GM12878 (cell line): ENCODE results near the gene LRCH4. TPM values are rescaled to one million over a fixed set of nuclear protein-coding genes. Genes with fewer than 3 reads are reported as not detected.

Experiments used
- ATAC-seq: fragments of 200-7000 bp; cut with Tn5 transposase; 3 replicates; pipeline ENCODE4 v1.9.1; 2020; ENCODE audit warnings: mild to moderate bottlenecking, moderate library complexity
- BruUV-seq: library from RNA; stranded (reverse); fragments of 400-500 nt; replicated peaks from 2 replicates; lab custom pipeline; 2021; lab: Mats Ljungman, UMichigan
- CTCF ChIA-PET: fragments of 300-600 bp; sonication (Branson Sonifier 250); formaldehyde crosslinking; extraction: SDS; loops from one replicate; lab custom pipeline; 2021; ENCODE audit warnings: inconsistent platforms; lab: Yijun Ruan, JAX
- POLR2A ChIA-PET: fragments of 350-600 bp; formaldehyde crosslinking; extraction: SDS; loops from one replicate; lab custom pipeline; 2021; ENCODE audit warnings: inconsistent platforms; lab: Charles Lee
- RAD21 ChIA-PET: fragments of 300-600 bp; sonication (Branson Sonifier 250); formaldehyde crosslinking; loops from one replicate; lab custom pipeline; 2023; ENCODE audit warnings: antibody characterized with exemption; ENCODE audit not compliant: unreplicated experiment; lab: Charles Lee
- SMC1A ChIA-PET: fragments of 300-600 bp; sonication (Branson Sonifier 250); formaldehyde crosslinking; loops from one replicate; lab custom pipeline; 2023; ENCODE audit not compliant: unreplicated experiment, uncharacterized antibody; lab: Charles Lee
- DNase-seq: peaks from one replicate; pipeline ENCODE4 v3.0.0-alpha.2; 2011; ENCODE audit warnings: low read depth, low spot score
- FAIRE-seq: peaks from 3 replicates; lab custom pipeline; 2011; peaks lifted over from hg19 to GRCh38; lab: Jason Lieb, UNC
- H2AFZ ChIP-seq: 2 replicates; pipeline ENCODE4 v1.6.0; 2011; ENCODE audit warnings: low read depth, low read length, control low read depth; ENCODE audit not compliant: control insufficient read depth
- H3K27ac ChIP-seq: 2 replicates; pipeline ENCODE4 v1.5.1; 2011; ENCODE audit warnings: control low read depth; ENCODE audit not compliant: control insufficient read depth, insufficient read depth
- H3K27me3 ChIP-seq, 2 experiments: replicated peaks in 1 of 2; 2 replicates each; pipeline versions ENCODE4 v1.6.0 to v1.6.1; 2011; ENCODE audit warnings: low read length in 1 of 2; ENCODE audit not compliant: control insufficient read depth in 2 of 2, insufficient read depth in 2 of 2
- H3K36me3 ChIP-seq, 2 experiments: 2 replicates each; pipeline ENCODE4 v1.5.1; 2011; ENCODE audit warnings: low read length in 1 of 2; ENCODE audit not compliant: control insufficient read depth in 2 of 2, insufficient read depth in 2 of 2
- H3K4me1 ChIP-seq: 2 replicates; pipeline ENCODE4 v1.6.1; 2011; ENCODE audit warnings: mild to moderate bottlenecking, low read length, moderate library complexity, mixed read lengths; ENCODE audit not compliant: control insufficient read depth, insufficient read depth
- H3K4me2 ChIP-seq: 2 replicates; pipeline ENCODE4 v1.6.0; 2011; ENCODE audit warnings: control low read depth; ENCODE audit not compliant: control insufficient read depth, insufficient read depth
- H3K4me3 ChIP-seq: fragments of 200-600 bp; sonication (generic); 2 replicates; pipeline ENCODE4 v1.5.1; 2016
- H3K79me2 ChIP-seq: 2 replicates; pipeline ENCODE4 v1.6.0; 2011; ENCODE audit warnings: low read length; ENCODE audit not compliant: control insufficient read depth, insufficient read depth
- H3K9ac ChIP-seq: 2 replicates; pipeline ENCODE4 v1.8.0; 2011; ENCODE audit warnings: low read length, control low read depth, mixed read lengths; ENCODE audit not compliant: control insufficient read depth, insufficient read depth
- H3K9me3 ChIP-seq: replicated peaks from 3 replicates; pipeline ENCODE4 v1.5.1; 2011; ENCODE audit warnings: mild to moderate bottlenecking, low read length; ENCODE audit not compliant: control insufficient read depth, insufficient read depth
- H4K20me1 ChIP-seq: 2 replicates; pipeline ENCODE4 v1.6.0; 2011; ENCODE audit not compliant: control insufficient read depth, insufficient read depth
- CREM ChIP-seq: IDR thresholded peaks from 2 replicates; pipeline ENCODE4 v1.6.1; 2014; ENCODE audit warnings: antibody characterized with exemption, low read depth
- HDAC2 ChIP-seq: fragments of 200-600 bp; sonication (generic); IDR thresholded peaks from 2 replicates; pipeline ENCODE4 v1.6.1; 2017
- IRF3 ChIP-seq: fragments of 450-650 bp; IDR thresholded peaks from 2 replicates; pipeline ENCODE4 v1.6.1; 2014; ENCODE audit warnings: mild to moderate bottlenecking
- MEF2B ChIP-seq: fragments of 450-650 bp; IDR thresholded peaks from 2 replicates; pipeline ENCODE4 v1.6.1; 2018; ENCODE audit warnings: mild to moderate bottlenecking, moderate library complexity; ENCODE audit not compliant: partially characterized antibody, poor library complexity, severe bottlenecking
- NFYA ChIP-seq: IDR thresholded peaks from 2 replicates; pipeline ENCODE4 v1.6.1; 2011; ENCODE audit warnings: low read depth, mild to moderate bottlenecking, low read length, improper control_type of control experiment, borderline replicate concordance
- SP1 ChIP-seq: IDR thresholded peaks from one replicate; pipeline ENCODE4 v1.6.1; 2011; ENCODE audit warnings: low read depth, low read length
- WGBS: methylation state at CpG from one replicate; pipeline ENCODE4 v1.1.6; 2016; ENCODE audit warnings: low lambda C conversion rate; ENCODE audit not compliant: insufficient replicate concordance, insufficient coverage; ENCODE audit errors: missing lambda C conversion rate; 5-methylcytosine and 5-hydroxymethylcytosine counted together
- in situ Hi-C: fragments of 300-500 bp; cut with MboI; formaldehyde crosslinking; loops from 9 replicates; pipeline ENCODE4 v1.14.3; 2018; ENCODE audit warnings: mixed read lengths
- intact Hi-C: fragments of 100-400 bp; cut with micrococcal nuclease; formaldehyde crosslinking; loops from one replicate; pipeline ENCODE4 v1.14.2; 2022; ENCODE audit not compliant: unreplicated experiment
- polyA plus RNA-seq, 11 experiments: library from polyadenylated mRNA; depleted of rRNA in 4 of 11; unstranded in 6 of 11; stranded (reverse) in 5 of 11; fragments of >200 nt; fragmentation: Nextera tagmentation in 4 of 11; fragmentation: Illumina TruSeq in 1 of 11; extraction: Ambion mirVana in 4 of 11; extraction: Trizol in 1 of 11; gene quantifications; 1 replicate in 1 of 11; 2 replicates in 10 of 11; pipeline versions ENCODE4 v1.2.1 to v1.2.3, GENCODE V29; 2011 to 2016; ENCODE audit warnings: inconsistent platforms in 2 of 11, missing spikeins in 2 of 11, low read depth in 1 of 11
- total RNA-seq, 4 experiments: library from RNA; depleted of rRNA in 3 of 4; stranded (reverse); fragments of >200 nt in 3 of 4; fragmentation: Illumina TruSeq in 1 of 4; extraction: Trizol in 1 of 4; gene quantifications; 2 replicates each; pipeline versions ENCODE4 v1.2.1 to v1.2.3, GENCODE V29; 2013 to 2021

Gene LRCH4
- total and polyA plus RNA-seq, 10 of the 15 experiments (the other 5 are each of a cell fraction or from before 2014, with no cell fraction given), result 0.58 to 96.7 (median 28.4) TPM

DNA sequence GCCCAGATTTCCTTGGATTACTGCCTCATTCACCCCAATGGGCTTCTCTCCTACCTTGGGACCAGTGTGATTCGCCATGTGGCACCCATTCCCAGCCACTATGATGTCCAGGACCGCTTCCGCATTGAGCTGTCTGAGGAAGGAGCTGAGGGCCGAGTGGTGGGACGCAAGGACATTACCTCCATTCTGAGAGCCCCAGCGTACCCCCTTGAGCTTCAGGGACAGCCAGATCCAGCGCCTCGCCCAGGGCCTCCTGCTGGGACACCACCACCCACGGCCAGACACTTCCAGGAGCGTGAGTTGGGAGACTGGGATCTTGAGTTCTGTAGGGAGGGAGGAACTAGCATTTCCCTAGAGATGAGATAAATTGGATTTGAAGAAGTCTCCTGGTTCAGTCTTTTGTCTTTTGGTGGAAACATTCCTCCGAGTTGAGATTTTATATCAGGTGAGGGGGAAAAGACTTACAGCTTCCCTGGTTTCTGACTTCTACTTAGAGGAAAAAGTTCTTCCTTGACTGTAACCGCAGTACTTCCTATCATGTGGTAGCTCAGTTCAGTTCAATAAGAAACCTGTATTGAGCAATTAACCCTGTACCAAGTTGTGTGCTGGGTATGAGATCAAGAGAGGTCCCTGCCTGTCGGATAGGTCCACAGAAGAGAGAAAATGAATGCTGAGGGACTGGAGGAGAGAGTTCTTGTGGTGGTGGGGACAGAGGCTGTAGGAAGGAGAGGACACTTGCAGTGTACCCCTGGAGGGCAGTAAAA is 27.7 kb upstream of the LRCH4 start:
- POLR2A ChIA-PET, result interaction anchor here (0.7 to 2.2 kb wide), 4 partner anchors 27 to 262 kb away, joined by 3 to 28 read pairs (median 4); partner anchors contain the start of genes GNB2 and SRRT
- intact Hi-C loops, result loop anchor here (2.0 to 5.0 kb wide), 2 partner anchors 59 to 84 kb away; partner anchors contain the start of gene GNB2
- H3K4me1 ChIP-seq, result peaks cover 5% of the 10 kb centered on the region

More for the DNA sequence above, 27.7 kb upstream of the LRCH4 start:
- TF ChIP-seq CREM (no peak), NFYA (no peak), HDAC2 (no peak), IRF3 (no peak), SP1 (no peak), MEF2B (no peak)
- Histone ChIP-seq H3K9ac (no peak overlapping the region; the same call in 1 of the 2 replicates), H2AFZ (no peak overlapping the region), H3K27ac (no peak overlapping the region), H3K4me3 (no peak overlapping the region; the same call in 1 of the 2 replicates), H4K20me1 (no peaks in the 10 kb centered on the region), H3K79me2 (no peaks in the 10 kb centered on the region), H3K4me2 (peak overlapping the region; percentile 100), H3K36me3 (no peaks in the 10 kb centered on the region), H3K9me3 (no peaks in the 10 kb centered on the region), H3K27me3 (peaks cover 0 to 3% of the 10 kb centered on the region in 2 experiments; a peak in 2 of 4 replicates)
- ChIA-PET RAD21 (interaction anchor here (0.9 to 2.2 kb wide), 4 partner anchors 28 to 82 kb away, joined by 3 to 7 read pairs (median 3); partner anchors contain the start of genes FBXO24 and LRCH4), CTCF (interaction anchor here (0.6 to 6.6 kb wide), 8 partner anchors 20 to 186 kb away, joined by 3 to 35 read pairs (median 10); partner anchors contain the start of genes FBXO24, LRCH4 and POP7), SMC1A (interaction anchor here (1.9 to 2.4 kb wide), 3 partner anchors 13 to 92 kb away, joined by 6 to 10 read pairs (median 8); partner anchors contain the start of genes FBXO24, LRCH4 and POP7)
- WGBS, result 82% methylated on average over 13 of the region's 13 CpGs
- DNase-seq, result no peak
- in situ Hi-C loops, result no loop called here
- TSS peak; percentile 71 for BruUV-seq
- no peak for FAIRE-seq
- ATAC-seq, result no peak
